H1 (cell line): ENCODE measurements around the gene CDYL.
A peak's percentile ranks its signal among the peaks of the same experiment; 100 is the strongest.

Source experiments
- ATF3 ChIP-seq: IDR thresholded peaks from 2 replicates; pipeline ENCODE4 v1.6.1; 2011; ENCODE audit warnings: low read depth, mild to moderate bottlenecking, low read length; ENCODE audit not compliant: insufficient read depth
- CREB1 ChIP-seq: IDR thresholded peaks from 2 replicates; pipeline ENCODE4 v1.6.1; 2012; ENCODE audit warnings: inconsistent platforms
- CTCF ChIP-seq, 3 experiments: IDR thresholded peaks; 1 replicate in 2 of 3; 2 replicates in 1 of 3; pipeline versions ENCODE4 v1.5.1 to v1.6.1; 2011; ENCODE audit warnings: low read length in 3 of 3, mild to moderate bottlenecking in 3 of 3, inconsistent platforms in 2 of 3, low read depth in 1 of 3, moderate library complexity in 1 of 3; ENCODE audit not compliant: insufficient read depth in 1 of 3; ENCODE audit errors: control extremely low read depth in 1 of 3
- EP300 ChIP-seq, 2 experiments: IDR thresholded peaks; 1 replicate in 1 of 2; 2 replicates in 1 of 2; pipeline ENCODE4 v1.6.1; 2011 to 2012; ENCODE audit warnings: low read depth in 2 of 2, low read length in 2 of 2, mild to moderate bottlenecking in 2 of 2, borderline replicate concordance in 1 of 2, inconsistent platforms in 1 of 2, moderate library complexity in 1 of 2
- EZH2 ChIP-seq: fragments of 200-600 bp; sonication (generic); IDR thresholded peaks from 2 replicates; pipeline ENCODE4 v1.7.1; 2012; ENCODE audit warnings: low read depth, mild to moderate bottlenecking, moderate library complexity, low read length, inconsistent platforms; ENCODE audit not compliant: severe bottlenecking
- GTF2F1 ChIP-seq: IDR thresholded peaks from 2 replicates; pipeline ENCODE4 v1.6.1; 2012; ENCODE audit warnings: low read depth, low read length, improper control_type of control experiment, borderline replicate concordance
- HDAC2 ChIP-seq, 2 experiments: fragments of 300-600 bp in 1 of 2; sonication (generic) in 1 of 2; IDR thresholded peaks; 2 replicates each; pipeline ENCODE4 v1.6.1; 2011 to 2012; ENCODE audit warnings: low read depth in 2 of 2, low read length in 2 of 2, mild to moderate bottlenecking in 2 of 2, moderate library complexity in 2 of 2, borderline replicate concordance in 1 of 2, inconsistent platforms in 1 of 2
- MAX ChIP-seq: IDR thresholded peaks from 2 replicates; pipeline ENCODE4 v1.6.1; 2012; ENCODE audit warnings: inconsistent platforms
- POLR2A ChIP-seq, 2 experiments: IDR thresholded peaks; 1 replicate in 1 of 2; 2 replicates in 1 of 2; pipeline ENCODE4 v1.6.1; 2011; ENCODE audit warnings: low read depth in 2 of 2, low read length in 2 of 2, mild to moderate bottlenecking in 2 of 2; ENCODE audit errors: control extremely low read depth in 1 of 2
- RNF2 ChIP-seq: fragments of 200-900, 300-1000 bp; sonication (generic); IDR thresholded peaks from 2 replicates; pipeline ENCODE4 v1.7.1; 2016; ENCODE audit warnings: borderline replicate concordance, low read depth, mild to moderate bottlenecking, antibody characterized with exemption, low read length; ENCODE audit not compliant: poor library complexity, severe bottlenecking; ENCODE audit errors: missing control alignments
- TBP ChIP-seq: IDR thresholded peaks from 2 replicates; pipeline ENCODE4 v1.6.1; 2011; ENCODE audit warnings: low read depth, low read length, improper control_type of control experiment
- TCF12 ChIP-seq: IDR thresholded peaks from 2 replicates; pipeline ENCODE4 v1.6.1; 2011; ENCODE audit warnings: low read depth, mild to moderate bottlenecking, low read length

- TF ChIP-seq TCF12: 0 out of 2 replicates have a peak, but pooled peaks have one; percentile 5
- TF ChIP-seq POLR2A (IDR thresholded peaks at IDR 0.05; ENCODE audit: control extremely low read depth in 1 of 2, low read depth in 2 of 2, low read length in 2 of 2): peak; percentile 19 to 58
- no peak for TF ChIP-seq ATF3
- TF ChIP-seq TBP: no peak
- TF ChIP-seq EP300 (IDR thresholded peaks at IDR 0.05; ENCODE audit: borderline replicate concordance in 1 of 2, low read depth in 2 of 2, low read length in 2 of 2): no peak
- peak; percentile 88 for TF ChIP-seq MAX
- TF ChIP-seq GTF2F1: peak; percentile 87
- TF ChIP-seq CTCF (IDR thresholded peaks at IDR 0.05; ENCODE audit: control extremely low read depth in 1 of 3, insufficient read depth in 1 of 3, low read depth in 1 of 3, low read length in 3 of 3): peak; percentile 21 to 65 (median 31)
- no peak for TF ChIP-seq EZH2
- TF ChIP-seq RNF2: no peak
- TF ChIP-seq CREB1: no peak
- TF ChIP-seq HDAC2 (IDR thresholded peaks at IDR 0.05; ENCODE audit: borderline replicate concordance in 1 of 2, low read depth in 2 of 2, low read length in 2 of 2): no peak
Measured at GRCh38 chr6:4957521-4958231, 181.5 kb downstream of the CDYL start.
